Stimulated activated CD4-positive, alpha-beta T cell treated with anti-CD3 and anti-CD28 coated beads, Interleukin-4, amount 100 ng/mL, for 1 hour (primary cell): Measurements from ENCODE around the gene GNAS-AS1.

Experiments
- DNase-seq: peaks from one replicate; pipeline ENCODE4 v3.0.0-alpha.2; 2020

Gene GNAS-AS1

GRCh38 chr20:58855506-58856389 lies 5.0 kb upstream of the GNAS-AS1 start:
- DNase-seq: no peak

DNA sequence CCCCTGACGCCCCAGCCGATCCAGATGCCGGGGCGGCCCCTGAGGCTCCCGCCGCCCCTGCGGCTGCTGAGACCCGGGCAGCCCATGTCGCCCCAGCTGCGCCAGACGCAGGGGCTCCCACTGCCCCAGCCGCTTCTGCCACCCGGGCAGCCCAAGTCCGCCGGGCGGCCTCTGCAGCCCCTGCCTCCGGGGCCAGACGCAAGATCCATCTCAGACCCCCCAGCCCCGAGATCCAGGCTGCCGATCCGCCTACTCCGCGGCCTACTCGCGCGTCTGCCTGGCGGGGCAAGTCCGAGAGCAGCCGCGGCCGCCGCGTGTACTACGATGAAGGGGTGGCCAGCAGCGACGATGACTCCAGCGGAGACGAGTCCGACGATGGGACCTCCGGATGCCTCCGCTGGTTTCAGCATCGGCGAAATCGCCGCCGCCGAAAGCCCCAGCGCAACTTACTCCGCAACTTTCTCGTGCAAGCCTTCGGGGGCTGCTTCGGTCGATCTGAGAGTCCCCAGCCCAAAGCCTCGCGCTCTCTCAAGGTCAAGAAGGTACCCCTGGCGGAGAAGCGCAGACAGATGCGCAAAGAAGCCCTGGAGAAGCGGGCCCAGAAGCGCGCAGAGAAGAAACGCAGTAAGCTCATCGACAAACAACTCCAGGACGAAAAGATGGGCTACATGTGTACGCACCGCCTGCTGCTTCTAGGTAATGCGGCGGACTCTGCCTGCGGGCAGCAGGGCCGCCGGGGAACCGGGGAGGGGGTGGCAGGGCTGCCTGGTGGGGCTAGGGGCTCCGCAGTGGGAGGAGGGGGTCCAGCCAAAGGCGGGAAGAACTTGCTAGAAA lies 4.2 kb upstream of the GNAS-AS1 start:
- no peak for DNase-seq

DNA sequence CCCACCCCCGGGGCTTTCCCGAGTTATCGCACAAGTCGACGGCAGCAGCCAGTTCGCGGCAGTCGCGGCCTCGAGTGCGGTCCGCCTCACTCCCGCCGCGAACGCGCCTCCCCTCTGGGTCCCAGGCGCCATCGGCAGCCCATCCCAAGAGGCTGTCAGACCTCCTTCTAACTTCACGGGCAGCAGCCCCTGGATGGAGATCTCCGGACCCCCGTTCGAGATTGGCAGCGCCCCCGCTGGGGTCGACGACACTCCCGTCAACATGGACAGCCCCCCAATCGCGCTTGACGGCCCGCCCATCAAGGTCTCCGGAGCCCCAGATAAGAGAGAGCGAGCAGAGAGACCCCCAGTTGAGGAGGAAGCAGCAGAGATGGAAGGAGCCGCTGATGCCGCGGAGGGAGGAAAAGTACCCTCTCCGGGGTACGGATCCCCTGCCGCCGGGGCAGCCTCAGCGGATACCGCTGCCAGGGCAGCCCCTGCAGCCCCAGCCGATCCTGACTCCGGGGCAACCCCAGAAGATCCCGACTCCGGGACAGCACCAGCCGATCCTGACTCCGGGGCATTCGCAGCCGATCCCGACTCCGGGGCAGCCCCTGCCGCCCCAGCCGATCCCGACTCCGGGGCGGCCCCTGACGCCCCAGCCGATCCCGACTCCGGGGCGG lies 3.4 kb upstream of the GNAS-AS1 start:
- DNase-seq: no peak

DNA sequence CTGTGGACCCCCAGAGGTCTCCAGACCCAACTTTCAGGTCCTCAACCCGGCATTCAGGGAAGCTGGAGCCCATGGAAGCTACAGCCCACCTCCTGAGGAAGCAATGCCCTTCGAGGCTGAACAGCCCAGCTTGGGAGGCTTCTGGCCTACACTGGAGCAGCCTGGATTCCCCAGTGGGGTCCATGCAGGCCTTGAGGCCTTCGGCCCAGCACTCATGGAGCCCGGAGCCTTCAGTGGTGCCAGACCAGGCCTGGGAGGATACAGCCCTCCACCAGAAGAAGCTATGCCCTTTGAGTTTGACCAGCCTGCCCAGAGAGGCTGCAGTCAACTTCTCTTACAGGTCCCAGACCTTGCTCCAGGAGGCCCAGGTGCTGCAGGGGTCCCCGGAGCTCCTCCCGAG lies 2.8 kb upstream of the GNAS-AS1 start:
- DNase-seq: no peak

DNA sequence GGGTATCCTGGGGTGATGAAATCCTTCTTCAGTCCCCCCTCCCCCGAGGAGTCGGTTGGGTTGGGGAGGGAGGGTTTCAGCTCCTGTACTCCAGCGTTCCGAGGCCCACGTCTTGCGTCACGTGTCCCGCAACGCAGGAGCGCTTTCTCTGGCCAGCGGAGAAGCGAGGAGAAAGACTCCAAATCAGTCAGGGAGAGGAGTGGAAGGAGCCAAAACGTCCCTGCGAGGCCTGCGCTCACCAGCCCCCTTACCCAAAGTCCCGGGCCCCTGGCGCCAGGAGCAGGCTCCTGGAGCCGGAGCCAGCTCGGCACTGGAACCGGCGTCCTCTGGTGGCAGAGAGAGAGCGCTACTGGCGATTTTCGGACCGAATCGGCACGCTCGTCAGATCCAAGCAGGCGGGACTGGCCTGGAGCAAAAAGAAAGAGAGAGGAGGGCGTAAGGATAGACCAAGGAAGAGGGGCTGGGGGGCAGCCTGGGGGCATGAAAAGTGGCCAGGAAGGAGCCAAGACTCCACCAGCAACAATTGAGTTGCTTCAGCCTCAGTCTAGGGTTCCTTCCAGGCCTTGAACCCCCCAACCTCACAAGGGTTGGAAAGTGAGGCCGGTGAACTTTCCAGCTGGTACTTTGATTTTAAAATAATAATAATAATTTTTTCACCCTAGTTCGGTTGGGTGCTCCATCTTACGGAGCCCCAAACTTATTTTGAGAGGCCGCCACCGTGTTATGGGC lies 2.0 kb upstream of the GNAS-AS1 start, which contains the start of gene GNAS:
Gene GNAS, plus strand, starts transcription at position 174 of the 729 bp plus-strand sequence.
- peak; percentile 67 for DNase-seq

- no peak for DNase-seq
Observed at GRCh38 chr20:58851969-58852458, 1.3 kb upstream of the GNAS-AS1 start.

DNA sequence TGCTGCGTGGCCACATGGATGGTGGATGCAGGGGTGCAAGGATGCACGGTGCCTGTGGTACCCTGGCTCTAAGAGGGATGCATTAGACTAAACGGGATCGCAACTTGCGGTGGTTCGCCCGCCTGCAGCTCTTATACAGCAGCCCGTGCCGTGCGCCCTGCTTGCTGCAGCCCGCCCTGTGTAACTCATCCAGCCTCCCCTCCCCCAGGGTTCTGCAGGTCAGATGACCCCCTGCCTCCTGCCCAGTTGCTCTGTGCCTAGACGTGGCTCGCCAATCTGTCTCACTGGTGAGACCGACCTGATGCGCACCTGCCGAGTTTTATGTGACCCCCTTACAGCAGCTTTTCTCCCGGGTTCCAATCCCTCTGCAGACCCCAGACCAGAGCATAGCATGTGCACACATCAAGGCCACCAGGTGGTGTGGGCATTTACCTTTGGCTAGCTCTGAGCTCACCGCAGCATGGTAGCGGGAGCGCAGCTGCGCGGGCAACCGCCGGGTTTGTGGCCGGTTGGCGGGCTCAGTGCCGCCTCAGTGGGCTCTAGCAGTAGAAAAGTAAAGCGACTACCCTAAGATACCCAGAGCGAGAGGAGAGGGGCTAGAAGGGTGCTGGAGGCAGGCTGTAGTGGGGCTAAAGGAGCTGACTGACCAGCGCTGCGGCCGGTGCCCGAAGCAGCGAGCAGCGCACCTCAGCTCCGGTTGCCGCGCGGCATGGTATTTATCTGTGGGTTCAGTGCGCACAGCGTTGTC lies 693 bp upstream of the GNAS-AS1 start:
- no peak for DNase-seq

DNA sequence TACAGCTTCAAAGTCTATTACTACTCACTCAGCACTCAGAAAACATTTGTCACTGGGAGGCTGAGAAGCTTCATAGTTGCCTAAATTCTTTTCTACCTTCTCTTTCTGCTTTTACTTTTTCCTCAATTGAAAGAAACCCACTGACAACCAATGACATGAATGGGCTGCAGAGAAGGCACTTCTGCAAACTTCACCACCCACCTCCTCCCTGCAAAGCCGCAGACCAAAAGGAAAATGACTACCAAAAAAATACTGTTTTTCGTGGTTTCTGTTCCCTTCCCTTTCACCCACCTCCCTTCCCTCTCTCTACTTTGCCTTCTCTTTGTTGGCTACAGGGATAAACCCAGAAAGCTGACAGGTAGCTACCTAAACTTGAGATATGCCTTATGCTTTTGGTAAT lies 3.2 kb downstream of the GNAS-AS1 start:
- DNase-seq: no peak

DNA sequence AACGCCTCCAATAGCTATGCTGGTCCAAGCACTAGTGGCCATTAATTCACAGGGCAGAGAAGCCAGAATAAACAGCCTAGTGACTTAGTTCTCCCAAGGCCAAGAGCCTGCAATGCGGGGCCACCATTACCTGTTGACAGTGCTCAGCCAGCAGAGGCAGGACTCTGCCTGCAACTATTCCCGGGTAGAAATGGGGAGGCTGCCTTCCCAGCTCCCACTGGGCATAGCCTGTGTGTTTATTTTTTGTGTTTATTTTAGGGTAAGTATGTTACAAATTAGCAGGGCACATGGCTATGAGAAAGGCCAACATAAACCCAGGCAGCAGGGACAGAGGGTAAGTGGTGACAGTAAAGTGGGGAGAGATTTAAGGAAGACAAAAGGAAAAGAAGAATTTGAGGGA lies 5.0 kb downstream of the GNAS-AS1 start:
- DNase-seq: no peak

DNA sequence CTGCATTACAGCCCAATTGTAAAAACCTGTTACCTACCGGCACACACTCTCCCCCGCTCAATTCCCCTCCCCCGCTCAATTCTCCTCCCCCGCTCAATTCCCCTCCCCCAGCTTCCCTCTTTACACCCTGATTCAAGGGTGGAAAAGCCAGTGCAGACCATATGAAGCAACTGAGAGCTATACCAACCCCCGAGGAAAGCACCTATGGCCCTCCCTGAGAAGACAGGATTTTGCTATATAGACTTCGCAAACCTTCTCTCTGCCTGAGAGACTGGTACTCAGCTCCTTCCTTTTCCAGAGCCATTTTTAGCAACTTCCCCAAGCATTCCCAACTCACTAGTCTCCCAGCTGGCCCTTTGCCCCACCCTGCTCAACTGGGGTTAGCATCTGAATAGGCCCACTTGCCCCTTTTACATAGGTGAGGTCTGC lies 7.6 kb downstream of the GNAS-AS1 start:
- DNase-seq: no peak

DNA sequence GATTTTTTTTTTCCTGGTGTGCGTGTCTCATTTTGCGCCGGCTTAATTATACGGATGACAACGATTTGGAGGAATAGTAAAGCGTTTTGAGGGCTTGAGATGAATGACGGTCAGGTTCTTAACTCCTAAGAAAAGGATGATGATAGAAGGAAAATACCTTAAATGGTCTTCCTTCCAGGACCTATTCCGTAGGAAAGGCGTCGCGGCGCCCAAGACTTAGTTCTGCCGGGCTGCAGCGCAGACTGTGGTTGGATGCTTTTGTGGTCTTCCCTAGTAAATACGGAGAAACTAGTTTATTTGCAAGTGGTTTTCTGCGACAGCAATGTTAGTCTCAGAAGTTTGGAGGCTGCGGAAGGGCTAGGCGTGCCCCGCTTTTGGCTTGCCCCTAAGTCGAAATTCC lies 8.4 kb downstream of the GNAS-AS1 start:
- DNase-seq: no peak

DNA sequence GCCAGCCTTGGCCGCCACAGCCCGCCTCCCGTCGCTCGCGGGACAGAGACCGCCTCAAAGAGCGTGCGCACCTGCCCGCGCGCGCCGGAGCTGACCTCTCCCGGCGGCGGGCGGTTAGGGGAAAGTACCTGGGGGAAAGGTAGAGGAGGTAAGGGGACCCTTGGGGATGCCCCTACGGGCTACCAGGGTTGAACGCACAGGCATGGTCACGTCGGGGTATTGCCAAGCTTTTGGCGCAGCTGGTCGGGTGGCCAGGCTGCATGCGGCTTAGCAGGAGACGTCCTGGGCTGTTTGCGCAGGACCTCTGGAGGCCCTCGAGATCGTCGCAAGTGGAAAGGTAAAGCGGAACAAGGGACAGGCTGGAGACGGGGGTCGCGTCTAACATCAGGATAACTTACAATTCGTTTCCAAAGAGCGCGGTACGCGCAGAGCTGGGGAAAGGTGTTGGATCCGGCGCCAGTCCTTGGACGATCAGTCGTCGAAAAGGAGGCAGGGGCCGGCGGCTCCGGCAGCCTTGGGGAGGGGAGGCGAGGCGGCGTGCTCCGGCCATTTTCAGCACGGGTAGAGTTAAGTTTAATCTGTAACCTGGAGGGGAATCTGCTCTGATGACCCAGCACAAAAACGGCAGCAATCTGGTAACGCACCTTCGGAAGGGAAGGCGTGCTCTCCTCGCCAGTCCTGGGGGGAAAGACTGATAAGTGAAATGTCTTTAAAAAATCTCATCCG lies 9.0 kb downstream of the GNAS-AS1 start:
- DNase-seq: no peak

GRCh38 chr20:58840816-58841538 lies 9.7 kb downstream of the GNAS-AS1 start:
- no peak for DNase-seq

DNA sequence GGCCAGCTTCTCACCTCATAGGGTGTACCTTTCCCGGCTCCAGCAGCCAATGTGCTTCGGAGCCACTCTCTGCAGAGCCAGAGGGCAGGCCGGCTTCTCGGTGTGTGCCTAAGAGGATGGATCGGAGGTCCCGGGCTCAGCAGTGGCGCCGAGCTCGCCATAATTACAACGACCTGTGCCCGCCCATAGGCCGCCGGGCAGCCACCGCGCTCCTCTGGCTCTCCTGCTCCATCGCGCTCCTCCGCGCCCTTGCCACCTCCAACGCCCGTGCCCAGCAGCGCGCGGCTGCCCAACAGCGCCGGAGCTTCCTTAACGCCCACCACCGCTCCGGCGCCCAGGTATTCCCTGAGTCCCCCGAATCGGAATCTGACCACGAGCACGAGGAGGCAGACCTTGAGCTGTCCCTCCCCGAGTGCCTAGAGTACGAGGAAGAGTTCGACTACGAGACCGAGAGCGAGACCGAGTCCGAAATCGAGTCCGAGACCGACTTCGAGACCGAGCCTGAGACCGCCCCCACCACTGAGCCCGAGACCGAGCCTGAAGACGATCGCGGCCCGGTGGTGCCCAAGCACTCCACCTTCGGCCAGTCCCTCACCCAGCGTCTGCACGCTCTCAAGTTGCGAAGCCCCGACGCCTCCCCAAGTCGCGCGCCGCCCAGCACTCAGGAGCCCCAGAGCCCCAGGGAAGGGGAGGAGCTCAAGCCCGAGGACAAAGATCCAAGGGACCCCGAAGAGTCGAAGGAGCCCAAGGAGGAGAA lies 10.5 kb downstream of the GNAS-AS1 start:
- no peak for DNase-seq

GRCh38 chr20:58839474-58839874 lies 11.2 kb downstream of the GNAS-AS1 start:
- DNase-seq: peak; percentile 52

DNA sequence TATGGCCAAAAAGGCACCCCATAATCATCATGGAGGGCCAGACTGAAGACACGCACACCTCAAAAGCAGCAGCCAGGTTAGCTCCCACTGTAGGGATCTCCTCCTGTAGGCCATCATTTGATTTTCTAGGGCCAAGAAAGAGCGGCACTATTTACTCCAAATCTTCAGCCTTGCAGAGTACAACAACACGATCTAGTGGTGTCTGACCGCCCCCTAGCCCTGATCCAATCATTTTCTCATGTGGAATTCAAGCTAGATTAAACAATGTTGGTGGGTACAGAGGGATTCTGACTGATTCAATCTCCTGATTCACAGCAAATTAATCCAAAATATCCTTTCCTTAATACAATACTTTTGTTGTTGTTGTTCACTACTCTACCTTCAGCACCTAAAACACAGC lies 12.5 kb downstream of the GNAS-AS1 start:
- DNase-seq: no peak

DNA sequence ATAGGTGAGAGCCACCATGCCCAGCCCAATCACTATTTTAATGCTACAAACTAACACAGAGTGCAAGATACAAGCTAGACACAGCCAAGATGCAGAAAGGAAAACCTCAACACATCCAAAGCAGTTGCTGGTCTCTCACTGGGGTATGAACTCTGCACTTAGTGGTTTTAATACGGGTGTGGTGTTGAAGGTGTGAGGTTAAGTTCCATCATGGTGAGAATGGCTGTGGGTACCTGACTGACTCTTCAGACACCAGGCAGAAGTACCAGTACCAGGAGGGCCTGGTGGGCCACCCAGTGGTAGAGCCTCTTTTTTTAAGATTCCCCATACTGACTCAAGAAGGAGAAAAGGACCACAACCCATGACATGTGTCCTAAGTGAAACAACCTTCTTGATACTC lies 13.0 kb downstream of the GNAS-AS1 start:
- no peak for DNase-seq

GRCh38 chr20:58836616-58837204 lies 14.0 kb downstream of the GNAS-AS1 start:
- no peak for DNase-seq

GRCh38 chr20:58835231-58835630 lies 15.5 kb downstream of the GNAS-AS1 start:
- no peak for DNase-seq
